Stimulated activated CD4-positive, alpha-beta T cell treated with anti-CD3 and anti-CD28 coated beads, Interleukin-12 subunit alpha, Interleukin-12 subunit beta, amount 100 ng/mL, for 4 hours (primary cell): ENCODE measurements around the gene DNMT3L.
"Not testable (repeated sequence)": the region's sequence is repeated elsewhere in the genome, so short reads cannot be mapped to it uniquely, and the experiment has no call there.

Experiments
- DNase-seq: peaks from one replicate; pipeline ENCODE4 v3.0.0-alpha.2; 2020

The DNMT3L gene

GRCh38 chr21:44241281-44241680 lies 20.4 kb downstream of the DNMT3L start:
- not testable (repeated sequence) for DNase-seq

GRCh38 chr21:44240842-44241241 lies 20.9 kb downstream of the DNMT3L start, which contains the start of gene ICOSLG:
TSS of gene ICOSLG (minus strand) at chr21:44240943. CDS start at chr21:44240817, 126 bp downstream.
- not testable (repeated sequence) for DNase-seq

GRCh38 chr21:44240353-44240752 lies 21.3 kb downstream of the DNMT3L start:
- not testable (repeated sequence) for DNase-seq

GRCh38 chr21:44229561-44229960 lies 32.1 kb downstream of the DNMT3L start:
- DNase-seq, result not testable (repeated sequence)

- not testable (repeated sequence) for DNase-seq
Observed at GRCh38 chr21:44228109-44228508, 33.6 kb downstream of the DNMT3L start.

- not testable (repeated sequence) for DNase-seq
Observed at GRCh38 chr21:44227614-44228013, 34.1 kb downstream of the DNMT3L start.

GRCh38 chr21:44225605-44226004 lies 36.1 kb downstream of the DNMT3L start:
- DNase-seq, result not testable (repeated sequence)

GRCh38 chr21:44223334-44223733 lies 38.4 kb downstream of the DNMT3L start:
- DNase-seq, result not testable (repeated sequence)

GRCh38 chr21:44220674-44221073 lies 41.0 kb downstream of the DNMT3L start:
- DNase-seq, result not testable (repeated sequence)

- not testable (repeated sequence) for DNase-seq
Observed at GRCh38 chr21:44218461-44218860, 43.2 kb downstream of the DNMT3L start.

- DNase-seq, result not testable (repeated sequence)
Observed at GRCh38 chr21:44211978-44212377, 49.7 kb downstream of the DNMT3L start.

- DNase-seq, result not testable (repeated sequence)
Observed at GRCh38 chr21:44211574-44211973, 50.1 kb downstream of the DNMT3L start.

GRCh38 chr21:44207860-44208646 lies 53.6 kb downstream of the DNMT3L start:
- DNase-seq, result not testable (repeated sequence)

GRCh38 chr21:44206698-44207676 lies 54.7 kb downstream of the DNMT3L start:
- not testable (repeated sequence) for DNase-seq

- DNase-seq, result not testable (repeated sequence)
Observed at GRCh38 chr21:44206187-44206586, 55.5 kb downstream of the DNMT3L start.

- not testable (repeated sequence) for DNase-seq
Observed at GRCh38 chr21:44202590-44203299, 59.0 kb downstream of the DNMT3L start.

- DNase-seq, result not testable (repeated sequence)
Observed at GRCh38 chr21:44199997-44200396, 61.7 kb downstream of the DNMT3L start.

- DNase-seq, result no peak
Observed at GRCh38 chr21:44199448-44199847, 62.2 kb downstream of the DNMT3L start.

GRCh38 chr21:44197156-44197516 lies 64.6 kb downstream of the DNMT3L start:
- DNase-seq, result not testable (repeated sequence)
